WTC11 (cell line): Measurements from ENCODE around the gene SMIM38. TPM values are rescaled to one million over a fixed set of nuclear protein-coding genes. Genes with fewer than 3 reads are reported as not detected.
"Not testable (repeated sequence)": the region's sequence is repeated elsewhere in the genome, so short reads cannot be mapped to it uniquely, and the experiment has no call there.

Source experiments
- ATAC-seq: fragments of 200-7000 bp; cut with Tn5 transposase; 2 replicates; pipeline ENCODE4 v1.10.0; 2021; ENCODE audit warnings: mild to moderate bottlenecking, moderate library complexity
- CTCF ChIA-PET: fragments of 300-600 bp; sonication (Branson Sonifier 250); formaldehyde crosslinking; loops from one replicate; lab custom pipeline; 2021; ENCODE audit warnings: antibody characterized with exemption; lab: Charles Lee
- POLR2A ChIA-PET: fragments of 350-600 bp; sonication (Branson Sonifier 250); formaldehyde crosslinking; loops from one replicate; lab custom pipeline; 2021; ENCODE audit warnings: antibody characterized with exemption; lab: Charles Lee
- DNase-seq: peaks from one replicate; pipeline ENCODE4 v3.0.0; 2021; ENCODE audit warnings: low spot score
- H3K27ac Mint-ChIP-seq: 2 replicates; pipeline ENCODE4 v1.8.0; 2021; ENCODE audit warnings: mixed read lengths
- H3K27me3 Mint-ChIP-seq: 2 replicates; pipeline ENCODE4 v1.8.0; 2021; ENCODE audit warnings: low read depth, mild to moderate bottlenecking, moderate library complexity, mixed read lengths
- H3K36me3 Mint-ChIP-seq: 2 replicates; pipeline ENCODE4 v1.8.0; 2021; ENCODE audit warnings: mixed read lengths
- H3K4me1 Mint-ChIP-seq: 2 replicates; pipeline ENCODE4 v1.8.0; 2022; ENCODE audit warnings: mixed read lengths
- H3K4me3 Mint-ChIP-seq: 2 replicates; pipeline ENCODE4 v1.8.0; 2021; ENCODE audit warnings: mild to moderate bottlenecking, moderate library complexity, mixed read lengths
- H3K9me3 Mint-ChIP-seq: 2 replicates; pipeline ENCODE4 v1.8.0; 2021; ENCODE audit warnings: mixed read lengths
- CBFB ChIP-seq: sonication (generic); formaldehyde crosslinking; IDR thresholded peaks from 2 replicates; pipeline ENCODE4 v1.8.1; 2022; ENCODE audit warnings: mild to moderate bottlenecking, low read depth, missing genetic modification reagents
- CREB1 ChIP-seq: sonication (generic); formaldehyde crosslinking; IDR thresholded peaks from 2 replicates; pipeline ENCODE4 v1.8.0; 2023; ENCODE audit warnings: mild to moderate bottlenecking, missing genetic modification reagents
- EMX1 ChIP-seq: fragments of 250-450 bp; sonication (Bioruptor Pico); IDR thresholded peaks from 2 replicates; pipeline ENCODE4 v1.8.0; 2021; ENCODE audit warnings: mild to moderate bottlenecking
- GABPB1 ChIP-seq: sonication (generic); formaldehyde crosslinking; IDR thresholded peaks from 2 replicates; pipeline ENCODE4 v1.8.1; 2023; ENCODE audit warnings: mild to moderate bottlenecking, missing genetic modification reagents
- IRF1 ChIP-seq: sonication (generic); formaldehyde crosslinking; IDR thresholded peaks from 2 replicates; pipeline ENCODE4 v1.8.0; 2023; ENCODE audit warnings: missing genetic modification reagents
- MYBL2 ChIP-seq: sonication (generic); formaldehyde crosslinking; IDR thresholded peaks from 2 replicates; pipeline ENCODE4 v1.8.1; 2023; ENCODE audit warnings: mild to moderate bottlenecking, moderate library complexity, missing genetic modification reagents
- NR1H2 ChIP-seq: sonication (generic); formaldehyde crosslinking; IDR thresholded peaks from 2 replicates; pipeline ENCODE4 v1.9.0; 2021; ENCODE audit warnings: mild to moderate bottlenecking, moderate library complexity, missing genetic modification reagents
- TEAD1 ChIP-seq: sonication (generic); formaldehyde crosslinking; IDR thresholded peaks from 2 replicates; pipeline ENCODE4 v1.8.0; 2022; ENCODE audit warnings: mild to moderate bottlenecking, missing genetic modification reagents
- ZBTB21 ChIP-seq: sonication (generic); formaldehyde crosslinking; IDR thresholded peaks from 2 replicates; pipeline ENCODE4 v1.8.1; 2023; ENCODE audit warnings: mild to moderate bottlenecking, missing genetic modification reagents, borderline replicate concordance
- ZNF138 ChIP-seq: sonication (generic); formaldehyde crosslinking; conservative IDR thresholded peaks from 2 replicates; pipeline ENCODE4 v1.8.1; 2022; ENCODE audit warnings: mild to moderate bottlenecking, moderate library complexity, missing genetic modification reagents
- ZNF263 ChIP-seq: sonication (generic); formaldehyde crosslinking; IDR thresholded peaks from 2 replicates; pipeline ENCODE4 v1.8.1; 2022; ENCODE audit warnings: low read depth, mild to moderate bottlenecking, moderate library complexity, missing genetic modification reagents
- ZNF425 ChIP-seq: fragments of 250-450 bp; sonication (Bioruptor Pico); conservative IDR thresholded peaks from 2 replicates; pipeline ENCODE4 v1.9.0; 2021; ENCODE audit warnings: mild to moderate bottlenecking
- ZNF512 ChIP-seq: sonication (generic); formaldehyde crosslinking; IDR thresholded peaks from 2 replicates; pipeline ENCODE4 v1.8.1; 2022; ENCODE audit warnings: missing genetic modification reagents, borderline replicate concordance
- total RNA-seq: library from RNA; stranded (reverse); gene quantifications from 3 replicates; pipeline ENCODE4 v1.2.3, GENCODE V29; 2021
- TF ChIP-seq, protein P1 (sequence below): sonication (generic); formaldehyde crosslinking; IDR thresholded peaks from 2 replicates; pipeline ENCODE4 v1.8.1; 2022; ENCODE audit warnings: low read depth, missing genetic modification reagents, borderline replicate concordance
- TF ChIP-seq, protein P2 (sequence below): sonication (generic); formaldehyde crosslinking; IDR thresholded peaks from 2 replicates; pipeline ENCODE4 v1.8.0; 2022; ENCODE audit warnings: mild to moderate bottlenecking, missing genetic modification reagents
- TF ChIP-seq, protein P3 (sequence below): sonication (generic); formaldehyde crosslinking; IDR thresholded peaks from 2 replicates; pipeline ENCODE4 v1.8.1; 2023; ENCODE audit warnings: mild to moderate bottlenecking, missing genetic modification reagents, moderate library complexity
- TF ChIP-seq, protein P4 (sequence below): sonication (generic); formaldehyde crosslinking; IDR thresholded peaks from 2 replicates; pipeline ENCODE4 v1.8.1; 2022; ENCODE audit warnings: low read depth, mild to moderate bottlenecking, moderate library complexity, missing genetic modification reagents, borderline replicate concordance

Gene SMIM38
- total RNA-seq, 1 experiment from 2014 or later = 0.39 TPM

GRCh38 chr11:69148377-69148762 lies 7.4 kb upstream of the SMIM38 start:
- H3K4me1 Mint-ChIP-seq = peaks cover 32% of the 10 kb centered on the region
- TF ChIP-seq ZNF263 (CRISPR knock-in tag) (no peak), TEAD1 (CRISPR knock-in tag) (no peak), CBFB (no peak), IRF1 (CRISPR knock-in tag) (no peak), ZNF138 (CRISPR knock-in tag) (no peak), CREB1 (CRISPR knock-in tag) (no peak), MYBL2 (no peak), EMX1 (CRISPR knock-in tag) (no peak), ZBTB21 (CRISPR knock-in tag) (no peak)
- TF ChIP-seq, protein P1, sequence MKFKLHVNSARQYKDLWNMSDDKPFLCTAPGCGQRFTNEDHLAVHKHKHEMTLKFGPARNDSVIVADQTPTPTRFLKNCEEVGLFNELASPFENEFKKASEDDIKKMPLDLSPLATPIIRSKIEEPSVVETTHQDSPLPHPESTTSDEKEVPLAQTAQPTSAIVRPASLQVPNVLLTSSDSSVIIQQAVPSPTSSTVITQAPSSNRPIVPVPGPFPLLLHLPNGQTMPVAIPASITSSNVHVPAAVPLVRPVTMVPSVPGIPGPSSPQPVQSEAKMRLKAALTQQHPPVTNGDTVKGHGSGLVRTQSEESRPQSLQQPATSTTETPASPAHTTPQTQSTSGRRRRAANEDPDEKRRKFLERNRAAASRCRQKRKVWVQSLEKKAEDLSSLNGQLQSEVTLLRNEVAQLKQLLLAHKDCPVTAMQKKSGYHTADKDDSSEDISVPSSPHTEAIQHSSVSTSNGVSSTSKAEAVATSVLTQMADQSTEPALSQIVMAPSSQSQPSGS (CRISPR knock-in tag) = no peak
- TF ChIP-seq, protein P2, sequence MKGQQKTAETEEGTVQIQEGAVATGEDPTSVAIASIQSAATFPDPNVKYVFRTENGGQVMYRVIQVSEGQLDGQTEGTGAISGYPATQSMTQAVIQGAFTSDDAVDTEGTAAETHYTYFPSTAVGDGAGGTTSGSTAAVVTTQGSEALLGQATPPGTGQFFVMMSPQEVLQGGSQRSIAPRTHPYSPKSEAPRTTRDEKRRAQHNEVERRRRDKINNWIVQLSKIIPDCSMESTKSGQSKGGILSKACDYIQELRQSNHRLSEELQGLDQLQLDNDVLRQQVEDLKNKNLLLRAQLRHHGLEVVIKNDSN = no peak
- peaks cover 43% of the 10 kb centered on the region for H3K36me3 Mint-ChIP-seq
- POLR2A ChIA-PET = no interaction called here
- peaks cover 3% of the 10 kb centered on the region for H3K27me3 Mint-ChIP-seq
- H3K9me3 Mint-ChIP-seq = peaks cover 51% of the 10 kb centered on the region
- no peak overlapping the region for H3K4me3 Mint-ChIP-seq
- ATAC-seq = no peak
- no peak overlapping the region for H3K27ac Mint-ChIP-seq
- DNase-seq = no peak
- CTCF ChIA-PET = no interaction called here

DNA sequence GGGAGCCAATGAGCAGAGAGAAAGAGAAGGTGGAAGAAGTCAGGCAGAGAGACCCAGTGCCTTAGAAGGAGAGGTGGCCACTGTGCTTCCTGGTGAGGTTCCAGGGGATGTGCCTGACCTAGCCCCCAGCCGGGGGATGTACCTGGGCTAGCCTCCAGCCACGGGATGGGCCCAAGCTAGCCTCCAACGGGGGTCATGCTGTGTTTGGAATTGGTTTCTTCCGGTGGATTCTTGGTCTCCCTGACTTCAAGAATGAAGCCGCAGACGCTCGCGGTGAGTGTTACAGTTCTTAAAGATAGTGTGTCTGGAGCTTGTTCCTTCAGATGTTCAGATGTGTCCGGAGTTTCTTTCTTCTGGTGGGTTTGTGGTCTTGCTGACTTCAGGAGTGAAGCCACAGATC lies 6.9 kb upstream of the SMIM38 start:
- Mint-ChIP-seq H3K4me1 (peaks cover 34% of the 10 kb centered on the region), H3K9me3 (peaks cover 51% of the 10 kb centered on the region), H3K4me3 (no peak overlapping the region), H3K27ac (no peak overlapping the region), H3K36me3 (peaks cover 43% of the 10 kb centered on the region), H3K27me3 (peaks cover 3% of the 10 kb centered on the region)
- POLR2A ChIA-PET = no interaction called here
- TF ChIP-seq NR1H2 (CRISPR knock-in tag) = no peak
- TF ChIP-seq ZNF425 (CRISPR knock-in tag) = no peak
- TF ChIP-seq GABPB1 = no peak
- TF ChIP-seq, protein P3, sequence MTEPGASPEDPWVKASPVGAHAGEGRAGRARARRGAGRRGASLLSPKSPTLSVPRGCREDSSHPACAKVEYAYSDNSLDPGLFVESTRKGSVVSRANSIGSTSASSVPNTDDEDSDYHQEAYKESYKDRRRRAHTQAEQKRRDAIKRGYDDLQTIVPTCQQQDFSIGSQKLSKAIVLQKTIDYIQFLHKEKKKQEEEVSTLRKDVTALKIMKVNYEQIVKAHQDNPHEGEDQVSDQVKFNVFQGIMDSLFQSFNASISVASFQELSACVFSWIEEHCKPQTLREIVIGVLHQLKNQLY = no peak
- TF ChIP-seq, protein P4, sequence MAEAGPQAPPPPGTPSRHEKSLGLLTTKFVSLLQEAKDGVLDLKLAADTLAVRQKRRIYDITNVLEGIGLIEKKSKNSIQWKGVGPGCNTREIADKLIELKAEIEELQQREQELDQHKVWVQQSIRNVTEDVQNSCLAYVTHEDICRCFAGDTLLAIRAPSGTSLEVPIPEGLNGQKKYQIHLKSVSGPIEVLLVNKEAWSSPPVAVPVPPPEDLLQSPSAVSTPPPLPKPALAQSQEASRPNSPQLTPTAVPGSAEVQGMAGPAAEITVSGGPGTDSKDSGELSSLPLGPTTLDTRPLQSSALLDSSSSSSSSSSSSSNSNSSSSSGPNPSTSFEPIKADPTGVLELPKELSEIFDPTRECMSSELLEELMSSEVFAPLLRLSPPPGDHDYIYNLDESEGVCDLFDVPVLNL (CRISPR knock-in tag) = no peak
- no peak for TF ChIP-seq ZNF512 (CRISPR knock-in tag)
- CTCF ChIA-PET = no interaction called here
- ATAC-seq (no peak), DNase-seq (no peak)

GRCh38 chr11:69149338-69150045 lies 6.2 kb upstream of the SMIM38 start:
- CTCF ChIA-PET, H3K4me3 Mint-ChIP-seq, ATAC-seq, H3K27me3 Mint-ChIP-seq, H3K27ac Mint-ChIP-seq, DNase-seq: not testable (repeated sequence)
- Mint-ChIP-seq H3K4me1 (peaks cover 29% of the 10 kb centered on the region), H3K36me3 (peaks cover 43% of the 10 kb centered on the region), H3K9me3 (peaks cover 49% of the 10 kb centered on the region)
- POLR2A ChIA-PET = interaction anchor here (0.6 to 0.7 kb wide), 2 partner anchors 44 to 106 kb away, joined by 3 read pairs; no protein-coding TSS in a partner anchor
